GM12892 (cell line): ENCODE measurements around the gene ACSM4.

Experiments
- POLR2A ChIP-seq: IDR thresholded peaks from 2 replicates; pipeline ENCODE4 v1.6.1; 2011; ENCODE audit warnings: low read depth, low read length, control low read depth
- POLR2AphosphoS5 ChIP-seq: IDR thresholded peaks from 2 replicates; pipeline ENCODE4 v1.6.1; 2011; ENCODE audit warnings: low read depth, low read length, control low read depth
- TAF1 ChIP-seq: IDR thresholded peaks from 2 replicates; pipeline ENCODE4 v1.6.1; 2011; ENCODE audit warnings: low read depth, mild to moderate bottlenecking, control low read depth, low read length, borderline replicate concordance

- TF ChIP-seq POLR2AphosphoS5: no peak
- no peak for TF ChIP-seq TAF1
- no peak for TF ChIP-seq POLR2A
These were observed 8.3 kb upstream of the ACSM4 start for GRCh38 chr12:7295529-7295928.
